Neural crest cell (in vitro differentiated cells): Measurements from ENCODE around the gene SLC25A21. TPM values are rescaled to one million over a fixed set of nuclear protein-coding genes. Genes with fewer than 3 reads are reported as not detected.

Source experiments
- DNase-seq: peaks from one replicate; pipeline ENCODE4 v3.0.0; 2021; ENCODE audit warnings: low read depth, mixed read lengths, low spot score
- H3K27ac Mint-ChIP-seq: one replicate; pipeline ENCODE4 v1.8.0; 2021; ENCODE audit warnings: mild to moderate bottlenecking, mixed read lengths; ENCODE audit not compliant: unreplicated experiment
- H3K27me3 Mint-ChIP-seq: 2 replicates; pipeline ENCODE4 v1.8.0; 2021; ENCODE audit warnings: low read depth, mild to moderate bottlenecking, mixed read lengths
- H3K36me3 Mint-ChIP-seq: 2 replicates; pipeline ENCODE4 v1.8.0; 2021; ENCODE audit warnings: low read depth, mild to moderate bottlenecking, mixed read lengths
- H3K4me1 Mint-ChIP-seq: 2 replicates; pipeline ENCODE4 v1.8.0; 2021; ENCODE audit warnings: mixed read lengths
- H3K4me3 Mint-ChIP-seq: one replicate; pipeline ENCODE4 v1.8.0; 2021; ENCODE audit warnings: mild to moderate bottlenecking, mixed read lengths
- H3K9me3 Mint-ChIP-seq: 2 replicates; pipeline ENCODE4 v1.8.0; 2021; ENCODE audit warnings: mixed read lengths
- CTCF ChIP-seq: fragments of 200-600 bp; sonication (generic); conservative IDR thresholded peaks from 2 replicates; pipeline ENCODE4 v1.5.0; 2021; ENCODE audit warnings: antibody characterized with exemption, mild to moderate bottlenecking
- total RNA-seq: library from RNA; stranded (reverse); gene quantifications from 2 replicates; pipeline ENCODE4 v1.2.1, GENCODE V29; 2021

Gene SLC25A21
- total RNA-seq, 1 donor from 2014 or later = 2.2 TPM

- DNase-seq = no peak
- peaks cover 19% of the 10 kb centered on the region for H3K4me1 Mint-ChIP-seq
- H3K36me3 Mint-ChIP-seq = no peaks in the 10 kb centered on the region
- H3K27ac Mint-ChIP-seq = no peak overlapping the region
- H3K27me3 Mint-ChIP-seq = peaks cover 100% of the 10 kb centered on the region
- TF ChIP-seq CTCF = no peak
- H3K4me3 Mint-ChIP-seq = peak overlapping the region; percentile 68
- no peaks in the 10 kb centered on the region for H3K9me3 Mint-ChIP-seq
These were observed 515.6 kb downstream of the SLC25A21 start for GRCh38 chr14:36656687-36657398.

DNA sequence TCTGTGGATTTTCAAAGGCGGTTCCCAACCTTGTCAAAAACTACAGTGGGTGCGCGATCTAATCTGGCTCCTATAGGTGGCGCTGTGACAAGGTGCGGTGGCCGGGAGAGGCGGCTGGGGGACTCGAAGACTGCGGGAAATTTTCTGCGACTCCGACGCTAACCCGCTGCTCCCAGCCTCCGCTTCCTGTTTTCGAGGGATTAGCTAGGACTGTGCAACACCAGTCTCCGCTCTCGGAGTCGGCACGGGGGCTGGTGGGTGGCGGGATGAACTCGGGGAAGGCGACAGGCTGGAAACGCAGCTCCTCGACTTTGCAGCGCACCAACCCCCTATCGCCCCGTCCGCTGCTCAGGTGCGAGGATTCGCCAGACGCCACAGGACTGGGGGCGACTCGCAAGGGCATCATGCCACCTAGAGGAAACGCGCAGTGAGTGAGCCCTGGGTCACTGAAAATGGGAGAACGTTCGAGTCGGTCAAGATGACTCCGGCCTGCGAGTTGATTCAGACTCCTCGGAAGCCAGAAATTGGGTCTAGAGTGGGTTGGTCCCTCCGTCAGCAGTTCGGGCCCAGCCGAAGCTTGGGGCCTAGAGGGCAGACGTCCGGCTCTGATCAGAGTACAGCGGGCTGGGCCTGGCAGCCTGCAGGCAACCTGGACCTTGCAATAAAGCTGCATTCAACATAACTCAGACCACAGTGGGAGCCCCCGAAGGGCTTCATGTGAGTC, 516.3 kb downstream of the SLC25A21 start:
- Mint-ChIP-seq H3K27me3 (peaks cover 100% of the 10 kb centered on the region), H3K36me3 (no peaks in the 10 kb centered on the region), H3K27ac (no peak overlapping the region), H3K9me3 (no peaks in the 10 kb centered on the region), H3K4me1 (peaks cover 14% of the 10 kb centered on the region), H3K4me3 (peak overlapping the region; percentile 39)
- peak; percentile 78 for TF ChIP-seq CTCF
- peak; percentile 66 for DNase-seq

DNA sequence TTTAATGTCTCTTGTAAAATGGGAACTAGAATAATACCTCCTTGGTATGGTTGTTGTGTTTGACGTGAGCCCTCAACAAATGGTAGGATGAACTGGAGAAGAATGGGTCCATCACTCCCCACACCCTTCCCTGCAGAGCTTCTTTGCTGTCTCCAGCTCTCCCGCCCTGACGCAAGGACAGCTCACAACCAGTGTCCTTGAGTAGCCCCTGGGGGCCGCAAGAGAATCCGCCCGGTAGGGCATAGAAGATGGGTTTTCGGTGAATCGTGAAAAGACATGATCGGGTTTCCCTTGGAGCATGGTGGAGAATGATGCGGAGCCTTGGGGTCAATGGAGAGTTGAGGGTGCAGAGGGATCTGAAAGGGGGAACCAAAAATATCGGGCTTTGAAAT, 516.8 kb downstream of the SLC25A21 start:
- Mint-ChIP-seq H3K27ac (no peak overlapping the region), H3K36me3 (no peaks in the 10 kb centered on the region), H3K4me3 (peak overlapping the region; percentile 33)

GRCh38 chr14:36654794-36655381, 517.5 kb downstream of the SLC25A21 start:
- H3K4me1 Mint-ChIP-seq = peaks cover 14% of the 10 kb centered on the region
- H3K27ac Mint-ChIP-seq = no peak overlapping the region
- no peaks in the 10 kb centered on the region for H3K9me3 Mint-ChIP-seq
- no peaks in the 10 kb centered on the region for H3K36me3 Mint-ChIP-seq
- peaks cover 100% of the 10 kb centered on the region for H3K27me3 Mint-ChIP-seq
- no peak for TF ChIP-seq CTCF
- no peak for DNase-seq
- no peak overlapping the region for H3K4me3 Mint-ChIP-seq

More for the DNA sequence above, 516.8 kb downstream of the SLC25A21 start:
- DNase-seq = no peak
- TF ChIP-seq CTCF = no peak
- Mint-ChIP-seq H3K9me3 (no peaks in the 10 kb centered on the region), H3K27me3 (peaks cover 100% of the 10 kb centered on the region), H3K4me1 (peaks cover 14% of the 10 kb centered on the region)

DNA sequence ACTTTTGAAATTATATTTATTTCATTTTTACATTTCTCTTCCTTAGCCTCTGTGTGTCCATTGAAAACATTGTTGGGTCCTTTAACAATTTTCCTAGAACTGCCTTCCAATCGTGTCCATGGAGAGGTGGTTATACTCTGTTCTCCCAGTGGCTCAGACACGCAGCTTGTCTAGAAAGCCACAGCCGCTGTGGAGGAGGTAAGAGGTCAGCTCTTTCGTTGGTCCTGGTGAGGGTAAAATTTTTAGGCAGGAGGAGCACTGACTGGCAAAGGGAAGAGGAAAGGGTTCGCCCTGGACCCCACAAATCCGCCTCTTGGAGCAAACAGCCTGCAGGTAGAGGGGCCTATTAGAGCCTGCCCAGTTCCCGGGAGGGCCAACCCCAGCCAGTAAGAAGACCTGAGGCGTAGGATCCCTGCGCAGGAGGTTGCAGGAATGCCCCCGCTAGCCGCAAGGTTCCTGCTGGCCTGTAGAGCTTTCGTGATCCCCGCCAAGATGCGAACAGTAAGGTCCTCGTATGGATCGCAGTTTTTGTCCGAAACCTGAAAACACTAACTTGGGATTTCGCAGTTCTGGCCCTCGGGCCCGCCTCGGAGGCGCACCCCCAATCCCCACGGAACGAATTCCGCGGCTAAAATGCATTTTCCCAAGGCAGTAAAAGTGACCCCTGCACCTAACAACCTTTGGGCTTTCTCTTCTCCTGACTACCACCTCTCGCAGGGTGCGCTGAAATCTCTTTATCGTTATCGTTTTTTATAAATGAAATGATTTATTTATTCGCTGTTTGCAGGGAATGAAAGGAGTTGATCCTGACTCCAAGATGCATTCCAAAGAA, 518.2 kb downstream of the SLC25A21 start:
- H3K4me3 Mint-ChIP-seq = no peak overlapping the region
- DNase-seq = no peak
- no peak overlapping the region for H3K27ac Mint-ChIP-seq
- H3K9me3 Mint-ChIP-seq = no peaks in the 10 kb centered on the region
- no peaks in the 10 kb centered on the region for H3K36me3 Mint-ChIP-seq
- H3K27me3 Mint-ChIP-seq = peaks cover 100% of the 10 kb centered on the region
- peaks cover 14% of the 10 kb centered on the region for H3K4me1 Mint-ChIP-seq
- TF ChIP-seq CTCF = no peak
